NCI-H345 treated with DMSO at 0.1 percent for 48 hours (cell line): ENCODE results near the gene ZBTB47.

ENCODE experiments used
- DNase-seq: peaks from one replicate; lab custom pipeline; 2025; ENCODE audit not compliant: unreplicated experiment; lab: John Stamatoyannopoulos, UW

Gene ZBTB47

GRCh38 chr3:42698216-42698910 lies 44.9 kb downstream of the ZBTB47 start:
- DNase-seq: no peak

- no peak for DNase-seq
These were observed 45.4 kb downstream of the ZBTB47 start for GRCh38 chr3:42698911-42699230.

- DNase-seq: no peak
These were observed 46.0 kb downstream of the ZBTB47 start for GRCh38 chr3:42699511-42699971.

- no peak for DNase-seq
These were observed 47.1 kb downstream of the ZBTB47 start for GRCh38 chr3:42700366-42701288.

- no peak for DNase-seq
These were observed 48.0 kb downstream of the ZBTB47 start for GRCh38 chr3:42701371-42702065.

- no peak for DNase-seq
These were observed 48.8 kb downstream of the ZBTB47 start, which contains the start of gene HHATL for GRCh38 chr3:42702066-42702951. Gene HHATL (minus strand): TSS chr3:42702798. CDS start chr3:42700826, 1,972 bp downstream.

GRCh38 chr3:42702982-42703694 lies 49.6 kb downstream of the ZBTB47 start:
- DNase-seq: no peak

GRCh38 chr3:42703695-42704025 lies 50.2 kb downstream of the ZBTB47 start:
- no peak for DNase-seq

GRCh38 chr3:42704136-42704841 lies 50.8 kb downstream of the ZBTB47 start:
- DNase-seq: no peak

- DNase-seq: no peak
These were observed 51.7 kb downstream of the ZBTB47 start for GRCh38 chr3:42705058-42705767.

- no peak for DNase-seq
These were observed 52.6 kb downstream of the ZBTB47 start for GRCh38 chr3:42705962-42706585.

- DNase-seq: no peak
These were observed 53.5 kb downstream of the ZBTB47 start for GRCh38 chr3:42706721-42707619.

GRCh38 chr3:42707620-42708355 lies 54.3 kb downstream of the ZBTB47 start:
- DNase-seq: no peak

GRCh38 chr3:42708611-42709151 lies 55.2 kb downstream of the ZBTB47 start:
- no peak for DNase-seq

- no peak for DNase-seq
These were observed 56.1 kb downstream of the ZBTB47 start for GRCh38 chr3:42709621-42710020.

- DNase-seq: no peak
These were observed 57.0 kb downstream of the ZBTB47 start for GRCh38 chr3:42710323-42711021.
